Measurements from ENCODE around the gene SPARCL1.

SPARCL1 gene

DNA sequence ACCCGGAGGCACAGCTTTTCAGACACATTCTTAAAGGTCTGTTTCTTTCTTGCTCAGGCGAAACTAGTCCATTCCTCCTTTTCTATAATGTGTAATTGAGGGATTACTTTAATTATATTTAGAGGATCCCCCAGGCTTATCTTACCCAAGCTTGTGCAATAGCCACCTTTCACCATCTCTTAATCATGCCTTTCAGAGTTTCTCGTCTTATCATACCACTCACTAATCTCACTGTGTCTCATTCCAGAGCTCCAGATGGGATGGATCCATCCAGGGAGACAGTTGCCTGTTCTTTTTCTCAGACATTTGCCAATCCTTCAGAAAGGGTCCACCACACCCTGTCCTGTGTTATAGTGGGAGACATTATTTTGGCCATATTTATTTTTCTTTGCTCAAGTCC lies 12.5 kb downstream of the SPARCL1 start:
- TF ChIP-seq EZH2phosphoT487 (IDR thresholded peaks at IDR 0.05; ENCODE audit: borderline replicate concordance) (no peak), CTCF (conservative IDR thresholded peaks at IDR 0.05; ENCODE audit: low read length) (no peak)
- no peaks in the 10 kb centered on the region for H3F3A ChIP-seq (ENCODE audit: low read depth)

DNA sequence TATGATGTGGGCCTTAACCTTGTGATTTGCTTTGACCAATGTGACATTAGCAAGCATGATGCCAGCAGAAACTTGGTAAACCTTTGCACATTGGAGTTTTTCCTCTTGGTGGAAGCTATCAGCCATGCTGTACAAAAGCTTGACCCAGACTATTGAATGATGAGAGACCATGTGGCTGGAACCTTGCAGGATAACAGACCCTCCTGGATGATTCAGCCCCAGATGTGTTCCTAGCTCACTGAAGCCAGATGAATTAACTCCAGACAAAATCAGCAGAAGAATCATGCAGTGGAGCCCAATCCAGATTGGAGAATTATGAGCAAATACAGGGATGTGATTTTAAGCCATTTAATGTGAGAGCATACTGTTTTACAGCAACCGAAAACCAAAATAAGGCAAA lies 16.8 kb downstream of the SPARCL1 start:
- no peaks in the 10 kb centered on the region for H4K20me1 ChIP-seq (ENCODE audit: insufficient read depth, low read length, poor library complexity, severe bottlenecking)
- no peaks in the 10 kb centered on the region for H3K4me1 ChIP-seq (ENCODE audit: insufficient read depth, low read length, poor library complexity, severe bottlenecking)
- H3K9me2 ChIP-seq (replicated peaks; ENCODE audit: low read depth, low read length), result no peaks in the 10 kb centered on the region
- no peaks in the 10 kb centered on the region for H3F3A ChIP-seq (ENCODE audit: low read depth)
- H3K9ac ChIP-seq (ENCODE audit: low read depth, low read length, poor library complexity, severe bottlenecking), result no peak overlapping the region
- H3K36me3 ChIP-seq (ENCODE audit: insufficient read depth, low read length), result no peaks in the 10 kb centered on the region
- H2AFZ ChIP-seq (ENCODE audit: low read length), result no peak overlapping the region
- no peaks in the 10 kb centered on the region for H3K9me3 ChIP-seq (ENCODE audit: insufficient read depth, low read depth, low read length)
- no peaks in the 10 kb centered on the region for H3K79me2 ChIP-seq (ENCODE audit: insufficient read depth, low read length)
- TF ChIP-seq EZH2phosphoT487 (IDR thresholded peaks at IDR 0.05; ENCODE audit: borderline replicate concordance), result no peak
- TF ChIP-seq CTCF (conservative IDR thresholded peaks at IDR 0.05; ENCODE audit: low read length), result no peak
- no peak overlapping the region for H3K4me2 ChIP-seq (ENCODE audit: low read depth, low read length, poor library complexity, severe bottlenecking)
- H3K4me3 ChIP-seq (ENCODE audit: low read length, poor library complexity, severe bottlenecking), result no peak overlapping the region
- H3K27me3 ChIP-seq (ENCODE audit: insufficient read depth, low read length, poor library complexity, severe bottlenecking), result no peaks in the 10 kb centered on the region

More for the DNA sequence above, 12.5 kb downstream of the SPARCL1 start:
- Histone ChIP-seq H3K9ac (ENCODE audit: low read depth, low read length, poor library complexity, severe bottlenecking) (no peak overlapping the region), H2AFZ (ENCODE audit: low read length) (no peak overlapping the region), H3K9me2 (replicated peaks; ENCODE audit: low read depth, low read length) (no peaks in the 10 kb centered on the region), H3K4me2 (ENCODE audit: low read depth, low read length, poor library complexity, severe bottlenecking) (no peak overlapping the region), H3K36me3 (ENCODE audit: insufficient read depth, low read length) (no peaks in the 10 kb centered on the region), H3K9me3 (ENCODE audit: insufficient read depth, low read depth, low read length) (no peaks in the 10 kb centered on the region), H3K27me3 (ENCODE audit: insufficient read depth, low read length, poor library complexity, severe bottlenecking) (no peaks in the 10 kb centered on the region), H3K4me3 (ENCODE audit: low read length, poor library complexity, severe bottlenecking) (no peak overlapping the region), H3K79me2 (ENCODE audit: insufficient read depth, low read length) (no peaks in the 10 kb centered on the region), H4K20me1 (ENCODE audit: insufficient read depth, low read length, poor library complexity, severe bottlenecking) (no peaks in the 10 kb centered on the region), H3K4me1 (ENCODE audit: insufficient read depth, low read length, poor library complexity, severe bottlenecking) (peaks cover 6% of the 10 kb centered on the region)

DNA sequence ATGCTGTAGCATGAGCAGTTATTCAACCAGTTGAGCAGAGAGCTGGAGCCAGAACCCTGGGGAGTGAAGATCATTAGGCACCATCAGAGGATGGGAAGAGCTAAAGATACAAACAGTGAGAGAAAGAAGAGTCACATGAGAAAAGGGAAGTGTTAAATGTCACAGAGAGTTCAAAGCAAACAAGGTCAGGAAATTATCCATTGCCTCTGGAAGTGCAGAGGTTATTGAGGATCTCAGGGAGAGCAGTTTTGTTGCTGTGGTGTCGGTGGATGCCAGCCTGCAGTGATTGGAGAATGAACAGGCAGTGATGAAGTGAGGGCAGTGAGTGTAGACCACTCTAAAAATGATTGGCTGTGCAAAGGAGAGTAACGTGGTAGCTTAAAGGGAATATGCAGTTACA lies 17.7 kb downstream of the SPARCL1 start:
- no peaks in the 10 kb centered on the region for H3K9me2 ChIP-seq (replicated peaks; ENCODE audit: low read depth, low read length)
- H3K36me3 ChIP-seq (ENCODE audit: insufficient read depth, low read length), result no peaks in the 10 kb centered on the region
- no peaks in the 10 kb centered on the region for H3K79me2 ChIP-seq (ENCODE audit: insufficient read depth, low read length)
- TF ChIP-seq CTCF (conservative IDR thresholded peaks at IDR 0.05; ENCODE audit: low read length) (no peak), EZH2phosphoT487 (IDR thresholded peaks at IDR 0.05; ENCODE audit: borderline replicate concordance) (no peak)
- H3K9me3 ChIP-seq (ENCODE audit: insufficient read depth, low read depth, low read length), result no peaks in the 10 kb centered on the region
- H2AFZ ChIP-seq (ENCODE audit: low read length), result no peak overlapping the region
- no peaks in the 10 kb centered on the region for H3K4me1 ChIP-seq (ENCODE audit: insufficient read depth, low read length, poor library complexity, severe bottlenecking)
- H3K4me2 ChIP-seq (ENCODE audit: low read depth, low read length, poor library complexity, severe bottlenecking), result no peak overlapping the region
- no peaks in the 10 kb centered on the region for H3F3A ChIP-seq (ENCODE audit: low read depth)
- no peaks in the 10 kb centered on the region for H3K27me3 ChIP-seq (ENCODE audit: insufficient read depth, low read length, poor library complexity, severe bottlenecking)
- no peak overlapping the region for H3K4me3 ChIP-seq (ENCODE audit: low read length, poor library complexity, severe bottlenecking)
- no peak overlapping the region for H3K9ac ChIP-seq (ENCODE audit: low read depth, low read length, poor library complexity, severe bottlenecking)
- H4K20me1 ChIP-seq (ENCODE audit: insufficient read depth, low read length, poor library complexity, severe bottlenecking), result no peaks in the 10 kb centered on the region

All from Loucy (cell line).